BE2C (cell line): ENCODE results near the gene AAK1.
"Not testable (repeated sequence)": the region's sequence is repeated elsewhere in the genome, so short reads cannot be mapped to it uniquely, and the experiment has no call there.

Experiments used
- DNase-seq: peaks from one replicate; pipeline ENCODE4 v3.0.0-alpha.2; 2020
- H3K27me3 ChIP-seq: fragments of 250-450 bp; sonication (Bioruptor Pico); 2 replicates; pipeline ENCODE4 v1.5.1; 2020; ENCODE audit warnings: mild to moderate bottlenecking
- H3K36me3 ChIP-seq: fragments of 250-450 bp; sonication (Bioruptor Pico); 2 replicates; pipeline ENCODE4 v1.5.1; 2020; ENCODE audit warnings: mild to moderate bottlenecking
- H3K4me1 ChIP-seq: fragments of 250-450 bp; sonication (Bioruptor Pico); 2 replicates; pipeline ENCODE4 v1.5.1; 2020
- H3K4me3 ChIP-seq: 2 replicates; pipeline ENCODE4 v1.5.1; 2011; ENCODE audit warnings: low read depth, low read length
- H3K9me3 ChIP-seq: fragments of 250-450 bp; sonication (Bioruptor Pico); 2 replicates; pipeline ENCODE4 v1.5.1; 2020
- TF ChIP-seq, protein P1 (sequence below): IDR thresholded peaks from 2 replicates; pipeline ENCODE4 v1.5.1; 2012; ENCODE audit warnings: mild to moderate bottlenecking, low read depth, low read length

The AAK1 gene

DNA sequence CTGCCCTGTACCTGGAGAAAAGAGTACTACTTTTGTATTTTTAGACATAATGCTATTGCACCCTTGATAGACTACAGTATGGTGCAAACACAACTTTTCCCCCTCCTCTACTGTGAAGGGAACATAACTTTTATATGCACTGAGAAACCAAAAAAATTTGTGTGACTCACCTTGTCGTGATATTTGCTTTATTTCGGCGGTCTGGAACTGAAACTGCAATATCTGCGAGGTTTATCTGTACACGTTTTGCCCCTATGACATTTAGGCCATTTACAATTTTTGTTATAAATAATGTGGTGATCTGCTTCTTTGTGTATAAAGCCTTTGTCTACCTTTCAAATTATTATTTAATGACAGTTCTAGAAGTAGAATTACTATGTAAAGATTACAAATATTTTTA lies 34.4 kb upstream of the AAK1 start:
- H3K4me1 ChIP-seq = no peaks in the 10 kb centered on the region
- H3K36me3 ChIP-seq = no peaks in the 10 kb centered on the region
- H3K27me3 ChIP-seq = no peaks in the 10 kb centered on the region
- no peak overlapping the region for H3K4me3 ChIP-seq
- H3K9me3 ChIP-seq = no peaks in the 10 kb centered on the region
- DNase-seq = no peak
- TF ChIP-seq, protein P1, sequence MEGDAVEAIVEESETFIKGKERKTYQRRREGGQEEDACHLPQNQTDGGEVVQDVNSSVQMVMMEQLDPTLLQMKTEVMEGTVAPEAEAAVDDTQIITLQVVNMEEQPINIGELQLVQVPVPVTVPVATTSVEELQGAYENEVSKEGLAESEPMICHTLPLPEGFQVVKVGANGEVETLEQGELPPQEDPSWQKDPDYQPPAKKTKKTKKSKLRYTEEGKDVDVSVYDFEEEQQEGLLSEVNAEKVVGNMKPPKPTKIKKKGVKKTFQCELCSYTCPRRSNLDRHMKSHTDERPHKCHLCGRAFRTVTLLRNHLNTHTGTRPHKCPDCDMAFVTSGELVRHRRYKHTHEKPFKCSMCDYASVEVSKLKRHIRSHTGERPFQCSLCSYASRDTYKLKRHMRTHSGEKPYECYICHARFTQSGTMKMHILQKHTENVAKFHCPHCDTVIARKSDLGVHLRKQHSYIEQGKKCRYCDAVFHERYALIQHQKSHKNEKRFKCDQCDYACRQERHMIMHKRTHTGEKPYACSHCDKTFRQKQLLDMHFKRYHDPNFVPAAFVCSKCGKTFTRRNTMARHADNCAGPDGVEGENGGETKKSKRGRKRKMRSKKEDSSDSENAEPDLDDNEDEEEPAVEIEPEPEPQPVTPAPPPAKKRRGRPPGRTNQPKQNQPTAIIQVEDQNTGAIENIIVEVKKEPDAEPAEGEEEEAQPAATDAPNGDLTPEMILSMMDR = no peak

- TF ChIP-seq, protein P1 = no peak
Measured at GRCh38 chr2:69676146-69676545, 32.6 kb upstream of the AAK1 start.

GRCh38 chr2:69674316-69674670 lies 30.8 kb upstream of the AAK1 start:
- Histone ChIP-seq H3K36me3 (no peaks in the 10 kb centered on the region), H3K4me3 (no peak overlapping the region), H3K4me1 (no peaks in the 10 kb centered on the region), H3K9me3 (no peaks in the 10 kb centered on the region), H3K27me3 (no peaks in the 10 kb centered on the region)
- DNase-seq = no peak
- TF ChIP-seq, protein P1 = no peak

More at GRCh38 chr2:69676146-69676545, 32.6 kb upstream of the AAK1 start:
- Histone ChIP-seq H3K27me3 (no peaks in the 10 kb centered on the region), H3K9me3 (no peaks in the 10 kb centered on the region), H3K4me1 (no peaks in the 10 kb centered on the region), H3K4me3 (no peak overlapping the region), H3K36me3 (no peaks in the 10 kb centered on the region)
- DNase-seq = no peak

DNA sequence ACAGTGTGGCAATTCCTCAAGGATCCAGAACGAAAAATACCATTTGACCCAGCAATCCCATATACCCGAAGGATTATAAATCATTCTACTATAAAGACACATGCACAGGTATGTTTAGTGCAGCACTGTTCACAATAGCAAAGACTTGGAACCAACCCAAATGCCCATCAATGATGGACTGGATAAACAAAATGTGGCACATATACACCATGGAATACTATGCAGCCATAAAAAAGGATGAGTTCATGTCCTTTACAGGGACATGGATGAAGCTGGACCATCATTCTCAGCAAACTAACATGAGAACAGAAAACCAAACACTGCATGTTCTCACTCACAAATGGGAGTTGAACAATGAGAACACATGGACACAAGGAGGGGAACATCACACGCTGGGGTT lies 29.6 kb upstream of the AAK1 start:
- H3K36me3 ChIP-seq, H3K9me3 ChIP-seq, H3K4me1 ChIP-seq, H3K4me3 ChIP-seq, DNase-seq, H3K27me3 ChIP-seq: not testable (repeated sequence)

GRCh38 chr2:69669666-69670065 lies 26.1 kb upstream of the AAK1 start:
- Histone ChIP-seq H3K36me3 (no peaks in the 10 kb centered on the region), H3K27me3 (no peaks in the 10 kb centered on the region), H3K4me1 (no peaks in the 10 kb centered on the region), H3K4me3 (no peak overlapping the region), H3K9me3 (no peaks in the 10 kb centered on the region)
- DNase-seq = no peak
- TF ChIP-seq, protein P1 = no peak

DNA sequence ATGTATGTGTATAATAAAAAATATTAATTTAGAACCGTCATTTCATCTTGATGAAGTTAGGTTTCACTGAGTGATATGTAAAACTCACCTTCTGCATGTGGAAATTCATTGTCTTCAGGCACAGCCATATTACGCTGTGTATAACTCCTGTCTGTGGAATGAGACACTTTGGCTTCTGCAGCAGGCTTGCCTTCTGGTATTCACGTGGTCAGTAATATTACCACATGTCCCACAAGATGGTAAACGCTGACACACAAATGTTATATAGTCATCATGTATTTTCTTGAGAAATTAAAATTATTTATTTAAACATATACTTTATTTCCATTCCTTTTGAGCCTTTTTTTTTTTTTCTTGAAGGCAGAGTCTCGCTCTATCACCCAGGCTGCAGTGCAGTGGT lies 25.1 kb upstream of the AAK1 start:
- DNase-seq = no peak
- Histone ChIP-seq H3K4me3 (no peak overlapping the region), H3K36me3 (no peaks in the 10 kb centered on the region), H3K27me3 (no peaks in the 10 kb centered on the region), H3K4me1 (no peaks in the 10 kb centered on the region), H3K9me3 (no peaks in the 10 kb centered on the region)
- TF ChIP-seq, protein P1 = no peak

- no peaks in the 10 kb centered on the region for H3K36me3 ChIP-seq
- H3K4me3 ChIP-seq = no peak overlapping the region
- DNase-seq = no peak
- TF ChIP-seq, protein P1 = no peak
- no peaks in the 10 kb centered on the region for H3K4me1 ChIP-seq
- H3K9me3 ChIP-seq = no peaks in the 10 kb centered on the region
- H3K27me3 ChIP-seq = no peaks in the 10 kb centered on the region
Measured at GRCh38 chr2:69667805-69668382, 24.4 kb upstream of the AAK1 start.
